NCI-H2107 treated with DMSO at 0.1 percent for 48 hours (cell line): Measurements from ENCODE around the gene AMH.

ENCODE experiments used
- DNase-seq: peaks from one replicate; lab custom pipeline; 2025; ENCODE audit not compliant: unreplicated experiment; lab: John Stamatoyannopoulos, UW

The AMH gene

GRCh38 chr19:2234996-2235380 lies 14.1 kb upstream of the AMH start:
- no peak for DNase-seq

GRCh38 chr19:2235381-2236063 lies 13.6 kb upstream of the AMH start:
- DNase-seq: peak; percentile 70

- no peak for DNase-seq
These were observed 13.1 kb upstream of the AMH start for GRCh38 chr19:2236064-2236313.

GRCh38 chr19:2236314-2237050 lies 12.6 kb upstream of the AMH start, which contains the start of the genes PLEKHJ1 and SF3A2:
TSS of gene PLEKHJ1 (minus strand) at chr19:2236329. CDS start at chr19:2236248, 81 bp downstream.
TSS of gene SF3A2 (plus strand) at chr19:2236824. CDS start at chr19:2243419, 6,595 bp downstream.
- DNase-seq: peak; percentile 92

GRCh38 chr19:2237051-2237868 lies 11.9 kb upstream of the AMH start:
- no peak for DNase-seq

- DNase-seq: no peak
These were observed 11.3 kb upstream of the AMH start for GRCh38 chr19:2237869-2238153.

GRCh38 chr19:2239173-2239572 lies 9.9 kb upstream of the AMH start:
- no peak for DNase-seq

- DNase-seq: no peak
These were observed 9.1 kb upstream of the AMH start for GRCh38 chr19:2239771-2240770.

- no peak for DNase-seq
These were observed 8.0 kb upstream of the AMH start for GRCh38 chr19:2240881-2241760.

GRCh38 chr19:2242092-2242537 lies 7.0 kb upstream of the AMH start:
- no peak for DNase-seq

- DNase-seq: no peak
These were observed 6.3 kb upstream of the AMH start for GRCh38 chr19:2242816-2243215.

GRCh38 chr19:2243274-2244124 lies 5.6 kb upstream of the AMH start:
- peak; percentile 32 for DNase-seq

- DNase-seq: no peak
These were observed 5.1 kb upstream of the AMH start for GRCh38 chr19:2244125-2244411.

- peak; percentile 39 for DNase-seq
These were observed 4.6 kb upstream of the AMH start for GRCh38 chr19:2244486-2244885.

- DNase-seq: no peak
These were observed 3.9 kb upstream of the AMH start for GRCh38 chr19:2245273-2245672.

GRCh38 chr19:2246014-2246620 lies 3.0 kb upstream of the AMH start:
- DNase-seq: no peak

- no peak for DNase-seq
These were observed 2.2 kb upstream of the AMH start for GRCh38 chr19:2246801-2247361.

GRCh38 chr19:2247433-2248101 lies 1.6 kb upstream of the AMH start:
- no peak for DNase-seq
